HCT116 (cell line): ENCODE measurements around the gene CDIP1.

ENCODE experiments used
- ELF1 ChIP-seq: IDR thresholded peaks from 2 replicates; pipeline ENCODE4 v1.6.1; 2012; ENCODE audit warnings: low read depth, borderline replicate concordance
- EZH2 ChIP-seq: fragments of 200-600 bp; sonication (generic); IDR thresholded peaks from 2 replicates; pipeline ENCODE4 v1.6.1; 2017; ENCODE audit warnings: antibody characterized with exemption, mixed run types
- POLR2A ChIP-seq: IDR thresholded peaks from 2 replicates; pipeline ENCODE4 v1.7.0; 2011; ENCODE audit warnings: borderline replicate concordance; ENCODE audit not compliant: insufficient read depth, insufficient read length; ENCODE audit errors: extremely low read depth
- POLR2AphosphoS5 ChIP-seq: IDR thresholded peaks from 2 replicates; pipeline ENCODE4 v1.6.1; 2011; ENCODE audit warnings: mild to moderate bottlenecking, low read depth, low read length, moderate library complexity
- SIN3A ChIP-seq: IDR thresholded peaks from 2 replicates; pipeline ENCODE4 v1.6.1; 2012; ENCODE audit warnings: low read depth
- SP1 ChIP-seq: IDR thresholded peaks from 2 replicates; pipeline ENCODE4 v1.6.1; 2012; ENCODE audit warnings: low read depth
- ZFX ChIP-seq: fragments of 450-650 bp; IDR thresholded peaks from 2 replicates; pipeline ENCODE4 v1.6.1; 2017
- ZNF274 ChIP-seq: fragments of 200-500 bp; sonication (Bioruptor generic); IDR thresholded peaks from 2 replicates; pipeline ENCODE4 v1.6.1; 2014; ENCODE audit warnings: mild to moderate bottlenecking, low read depth, low read length, inconsistent platforms
- TF ChIP-seq, protein P1 (sequence below), 3 experiments: fragments of 200-600 bp in 1 of 3; sonication (generic) in 1 of 3; IDR thresholded peaks in 2 of 3; conservative IDR thresholded peaks in 1 of 3; 2 replicates each; pipeline ENCODE4 v1.5.1; 2012 to 2017; ENCODE audit warnings: low read depth in 2 of 3, low read length in 2 of 3, antibody characterized with exemption in 1 of 3, borderline replicate concordance in 1 of 3, control low read depth in 1 of 3, mild to moderate bottlenecking in 1 of 3, mixed read lengths in 1 of 3, mixed run types in 1 of 3, moderate library complexity in 1 of 3; ENCODE audit not compliant: insufficient read depth in 1 of 3

DNA sequence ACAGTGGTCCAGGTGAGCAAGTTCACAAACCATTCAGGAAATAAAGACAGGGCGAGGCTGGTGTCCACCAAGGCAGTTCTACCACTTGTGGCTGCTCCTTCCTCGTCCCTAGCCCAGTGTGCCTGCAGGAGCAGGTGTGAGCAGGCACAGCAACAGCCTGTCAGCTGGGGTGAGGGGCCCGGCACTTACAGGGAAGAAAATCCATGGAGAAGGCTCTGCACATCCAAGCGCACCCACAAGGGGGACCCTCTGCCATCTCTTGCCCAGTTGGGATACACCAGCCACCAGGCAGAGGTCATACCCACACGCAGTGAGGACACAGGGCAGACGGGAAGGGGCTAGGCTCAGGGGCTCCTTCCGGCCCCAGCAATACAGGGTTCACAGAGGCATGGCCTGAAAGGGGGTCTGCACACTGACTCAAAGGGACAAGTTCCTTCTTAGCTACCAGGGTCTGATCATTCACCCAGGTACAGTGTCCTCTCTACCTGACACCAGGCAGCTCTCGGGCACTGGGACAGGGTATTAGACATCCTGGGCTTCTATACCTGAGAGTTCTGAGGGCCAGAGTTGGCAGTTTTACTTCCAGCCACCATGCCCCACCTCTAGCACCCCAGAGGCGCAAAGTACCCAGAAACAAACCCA, 27.0 kb downstream of the CDIP1 start:
- TF ChIP-seq, protein P1, sequence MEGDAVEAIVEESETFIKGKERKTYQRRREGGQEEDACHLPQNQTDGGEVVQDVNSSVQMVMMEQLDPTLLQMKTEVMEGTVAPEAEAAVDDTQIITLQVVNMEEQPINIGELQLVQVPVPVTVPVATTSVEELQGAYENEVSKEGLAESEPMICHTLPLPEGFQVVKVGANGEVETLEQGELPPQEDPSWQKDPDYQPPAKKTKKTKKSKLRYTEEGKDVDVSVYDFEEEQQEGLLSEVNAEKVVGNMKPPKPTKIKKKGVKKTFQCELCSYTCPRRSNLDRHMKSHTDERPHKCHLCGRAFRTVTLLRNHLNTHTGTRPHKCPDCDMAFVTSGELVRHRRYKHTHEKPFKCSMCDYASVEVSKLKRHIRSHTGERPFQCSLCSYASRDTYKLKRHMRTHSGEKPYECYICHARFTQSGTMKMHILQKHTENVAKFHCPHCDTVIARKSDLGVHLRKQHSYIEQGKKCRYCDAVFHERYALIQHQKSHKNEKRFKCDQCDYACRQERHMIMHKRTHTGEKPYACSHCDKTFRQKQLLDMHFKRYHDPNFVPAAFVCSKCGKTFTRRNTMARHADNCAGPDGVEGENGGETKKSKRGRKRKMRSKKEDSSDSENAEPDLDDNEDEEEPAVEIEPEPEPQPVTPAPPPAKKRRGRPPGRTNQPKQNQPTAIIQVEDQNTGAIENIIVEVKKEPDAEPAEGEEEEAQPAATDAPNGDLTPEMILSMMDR (IDR thresholded peaks at IDR 0.05 in 2 of 3, conservative IDR thresholded peaks at IDR 0.05 in 1 of 3; ENCODE audit: borderline replicate concordance in 1 of 3, insufficient read depth in 1 of 3, low read depth in 2 of 3, low read length in 2 of 3), result peak; percentile 43 to 65 (median 59); a peak in 5 of 6 replicates
- TF ChIP-seq EZH2 (no peak), SP1 (no peak), ZNF274 (no peak), POLR2A (no peak), ELF1 (no peak), SIN3A (no peak), ZFX (no peak), POLR2AphosphoS5 (no peak)
